Activated naive CD4-positive, alpha-beta T cell treated with anti-CD3 and anti-CD28 coated beads, Interleukin-2, amount 10 ng/mL, durations not matched to agents 7 days and 5 days (primary cell): Measurements from ENCODE around the gene ANKRD13B.

Experiments
- CTCF ChIA-PET: fragments of 350-600 bp; sonication (Branson Sonifier 250); formaldehyde crosslinking; loops from one replicate; lab custom pipeline; 2021; ENCODE audit warnings: antibody characterized with exemption; lab: Charles Lee
- DNase-seq: peaks from one replicate; pipeline ENCODE4 v3.0.0-alpha.2; 2020
- H3K27ac Mint-ChIP-seq: one replicate; pipeline ENCODE4 v1.8.0; 2021; ENCODE audit warnings: mild to moderate bottlenecking, moderate library complexity, mixed read lengths
- H3K27me3 Mint-ChIP-seq: one replicate; pipeline ENCODE4 v1.8.0; 2021; ENCODE audit warnings: mild to moderate bottlenecking, mixed read lengths
- H3K36me3 Mint-ChIP-seq: one replicate; pipeline ENCODE4 v1.8.0; 2021; ENCODE audit warnings: mixed read lengths
- H3K4me1 Mint-ChIP-seq: one replicate; pipeline ENCODE4 v1.8.0; 2021; ENCODE audit warnings: mixed read lengths
- H3K4me3 Mint-ChIP-seq: one replicate; pipeline ENCODE4 v1.8.0; 2021; ENCODE audit warnings: mild to moderate bottlenecking, moderate library complexity, mixed read lengths
- H3K9me3 Mint-ChIP-seq: one replicate; pipeline ENCODE4 v1.8.0; 2021; ENCODE audit warnings: mixed read lengths

The ANKRD13B gene

GRCh38 chr17:29581583-29582253 is 11.2 kb upstream of the ANKRD13B start:
- no peaks in the 10 kb centered on the region for H3K9me3 Mint-ChIP-seq
- DNase-seq, result no peak
- no peaks in the 10 kb centered on the region for H3K27me3 Mint-ChIP-seq
- CTCF ChIA-PET, result interaction anchor here (0.6 to 5.0 kb wide), 7 partner anchors 10 to 297 kb away, joined by 3 to 48 read pairs (median 6); partner anchors contain the start of gene ANKRD13B
- H3K4me1 Mint-ChIP-seq, result peaks cover 45% of the 10 kb centered on the region
- peaks cover 44% of the 10 kb centered on the region for H3K36me3 Mint-ChIP-seq
- no peak overlapping the region for H3K4me3 Mint-ChIP-seq
- H3K27ac Mint-ChIP-seq, result no peak overlapping the region

GRCh38 chr17:29582254-29582765 is 10.6 kb upstream of the ANKRD13B start:
- no peak overlapping the region for H3K4me3 Mint-ChIP-seq
- peaks cover 51% of the 10 kb centered on the region for H3K4me1 Mint-ChIP-seq
- H3K36me3 Mint-ChIP-seq, result peaks cover 44% of the 10 kb centered on the region
- no peak overlapping the region for H3K27ac Mint-ChIP-seq
- H3K27me3 Mint-ChIP-seq, result no peaks in the 10 kb centered on the region
- CTCF ChIA-PET, result interaction anchor here (0.6 to 5.0 kb wide), 4 partner anchors 10 to 87 kb away, joined by 3 to 48 read pairs (median 8); partner anchors contain the start of gene ANKRD13B
- DNase-seq, result no peak
- no peaks in the 10 kb centered on the region for H3K9me3 Mint-ChIP-seq

GRCh38 chr17:29582772-29583171 is 10.2 kb upstream of the ANKRD13B start:
- Mint-ChIP-seq H3K4me3 (no peak overlapping the region), H3K4me1 (peaks cover 55% of the 10 kb centered on the region), H3K36me3 (peaks cover 41% of the 10 kb centered on the region), H3K27ac (peak overlapping the region; percentile 19), H3K9me3 (no peaks in the 10 kb centered on the region), H3K27me3 (no peaks in the 10 kb centered on the region)
- DNase-seq, result no peak
- CTCF ChIA-PET, result interaction anchor here (1.1 to 5.0 kb wide), 4 partner anchors 10 to 35 kb away, joined by 3 to 48 read pairs (median 9); partner anchors contain the start of genes ABHD15, ANKRD13B and TP53I13

GRCh38 chr17:29583324-29584248 is 9.3 kb upstream of the ANKRD13B start:
- Mint-ChIP-seq H3K36me3 (peaks cover 36% of the 10 kb centered on the region), H3K27me3 (no peaks in the 10 kb centered on the region), H3K4me1 (peaks cover 60% of the 10 kb centered on the region), H3K27ac (peak overlapping the region; percentile 84), H3K4me3 (no peak overlapping the region), H3K9me3 (no peaks in the 10 kb centered on the region)
- CTCF ChIA-PET, result interaction anchor here (1.1 to 3.3 kb wide), 6 partner anchors 8 to 34 kb away, joined by 3 to 14 read pairs (median 5); partner anchors contain the start of genes ABHD15 and TP53I13
- no peak for DNase-seq

GRCh38 chr17:29584452-29585079 is 8.4 kb upstream of the ANKRD13B start:
- Mint-ChIP-seq H3K4me3 (peak overlapping the region; percentile 60), H3K36me3 (peaks cover 30% of the 10 kb centered on the region), H3K27me3 (no peaks in the 10 kb centered on the region), H3K4me1 (peaks cover 60% of the 10 kb centered on the region), H3K27ac (peak overlapping the region; percentile 84), H3K9me3 (no peaks in the 10 kb centered on the region)
- DNase-seq, result no peak
- CTCF ChIA-PET, result interaction anchor here (1.3 to 2.5 kb wide), 3 partner anchors 8 to 33 kb away, joined by 4 to 14 read pairs (median 5); no protein-coding TSS in a partner anchor

- Mint-ChIP-seq H3K36me3 (peaks cover 25% of the 10 kb centered on the region), H3K9me3 (no peaks in the 10 kb centered on the region), H3K4me1 (peaks cover 60% of the 10 kb centered on the region), H3K27me3 (no peaks in the 10 kb centered on the region), H3K27ac (peak overlapping the region; percentile 84), H3K4me3 (peak overlapping the region; percentile 60)
- CTCF ChIA-PET, result interaction anchor here (1.7 to 2.5 kb wide), 3 partner anchors 9 to 32 kb away, joined by 5 to 14 read pairs (median 7); no protein-coding TSS in a partner anchor
- DNase-seq, result peak; percentile 57
Measured at GRCh38 chr17:29585080-29585751, 7.7 kb upstream of the ANKRD13B start.

GRCh38 chr17:29586676-29587469 is 6.1 kb upstream of the ANKRD13B start:
- CTCF ChIA-PET, result interaction anchor here (0.8 to 1.9 kb wide), 6 partner anchors 7 to 217 kb away, joined by 3 to 7 read pairs (median 4); no protein-coding TSS in a partner anchor
- peak overlapping the region; percentile 93 for H3K4me3 Mint-ChIP-seq
- H3K4me1 Mint-ChIP-seq, result peaks cover 72% of the 10 kb centered on the region
- H3K9me3 Mint-ChIP-seq, result no peaks in the 10 kb centered on the region
- peak overlapping the region; percentile 11 for H3K27ac Mint-ChIP-seq
- no peak for DNase-seq
- no peaks in the 10 kb centered on the region for H3K27me3 Mint-ChIP-seq
- H3K36me3 Mint-ChIP-seq, result peaks cover 21% of the 10 kb centered on the region

- peaks cover 77% of the 10 kb centered on the region for H3K4me1 Mint-ChIP-seq
- CTCF ChIA-PET, result interaction anchor here (0.8 to 1.8 kb wide), 8 partner anchors 8 to 434 kb away, joined by 3 to 7 read pairs (median 4); no protein-coding TSS in a partner anchor
- H3K4me3 Mint-ChIP-seq, result peak overlapping the region; percentile 93
- H3K9me3 Mint-ChIP-seq, result no peaks in the 10 kb centered on the region
- no peaks in the 10 kb centered on the region for H3K27me3 Mint-ChIP-seq
- H3K27ac Mint-ChIP-seq, result peak overlapping the region; percentile 85
- peaks cover 13% of the 10 kb centered on the region for H3K36me3 Mint-ChIP-seq
- no peak for DNase-seq
Measured at GRCh38 chr17:29587591-29587990, 5.3 kb upstream of the ANKRD13B start.

GRCh38 chr17:29588017-29588561 is 4.8 kb upstream of the ANKRD13B start:
- no peaks in the 10 kb centered on the region for H3K27me3 Mint-ChIP-seq

GRCh38 chr17:29588562-29589411 is 4.1 kb upstream of the ANKRD13B start:
- DNase-seq, result peak; percentile 64
- H3K27me3 Mint-ChIP-seq, result peaks cover under 1% of the 10 kb centered on the region
- no peaks in the 10 kb centered on the region for H3K9me3 Mint-ChIP-seq

More at GRCh38 chr17:29588017-29588561, 4.8 kb upstream of the ANKRD13B start:
- DNase-seq, result no peak
- Mint-ChIP-seq H3K27ac (peak overlapping the region; percentile 85), H3K9me3 (no peaks in the 10 kb centered on the region), H3K4me1 (peaks cover 81% of the 10 kb centered on the region), H3K36me3 (peaks cover 9% of the 10 kb centered on the region), H3K4me3 (peak overlapping the region; percentile 93)
- CTCF ChIA-PET, result interaction anchor here (0.8 to 1.8 kb wide), 8 partner anchors 9 to 433 kb away, joined by 3 to 9 read pairs (median 4); no protein-coding TSS in a partner anchor

More at GRCh38 chr17:29588562-29589411, 4.1 kb upstream of the ANKRD13B start:
- peak overlapping the region; percentile 93 for H3K4me3 Mint-ChIP-seq
- H3K4me1 Mint-ChIP-seq, result peaks cover 77% of the 10 kb centered on the region
- peak overlapping the region; percentile 66 for H3K27ac Mint-ChIP-seq
- CTCF ChIA-PET, result interaction anchor here (0.9 to 1.8 kb wide), 7 partner anchors 9 to 433 kb away, joined by 3 to 9 read pairs (median 4); no protein-coding TSS in a partner anchor
- peaks cover 4% of the 10 kb centered on the region for H3K36me3 Mint-ChIP-seq
